ENCODE measurements around the gene GAS7.

- TF ChIP-seq CTCF (IDR thresholded peaks at IDR 0.05) (no peak), POLR2A (IDR thresholded peaks at IDR 0.05) (no peak)
These were observed 286.0 kb downstream of the GAS7 start for GRCh38 chr17:9912121-9913099.
